GM12864 (cell line): ENCODE results near the gene STK32B.

Source experiments
- DNase-seq: peaks from one replicate; pipeline ENCODE4 v3.0.0-alpha.2; 2011; ENCODE audit warnings: low read depth
- H3K4me3 ChIP-seq: 2 replicates; pipeline ENCODE4 v1.5.1; 2011; ENCODE audit warnings: mild to moderate bottlenecking, low read depth, low read length, control low read depth
- TF ChIP-seq, protein P1 (sequence below): IDR thresholded peaks from 2 replicates; pipeline ENCODE4 v1.5.1; 2011; ENCODE audit warnings: low read depth, mild to moderate bottlenecking, moderate library complexity, low read length, control low read depth, inconsistent platforms; ENCODE audit errors: missing control alignments

Gene STK32B

DNA sequence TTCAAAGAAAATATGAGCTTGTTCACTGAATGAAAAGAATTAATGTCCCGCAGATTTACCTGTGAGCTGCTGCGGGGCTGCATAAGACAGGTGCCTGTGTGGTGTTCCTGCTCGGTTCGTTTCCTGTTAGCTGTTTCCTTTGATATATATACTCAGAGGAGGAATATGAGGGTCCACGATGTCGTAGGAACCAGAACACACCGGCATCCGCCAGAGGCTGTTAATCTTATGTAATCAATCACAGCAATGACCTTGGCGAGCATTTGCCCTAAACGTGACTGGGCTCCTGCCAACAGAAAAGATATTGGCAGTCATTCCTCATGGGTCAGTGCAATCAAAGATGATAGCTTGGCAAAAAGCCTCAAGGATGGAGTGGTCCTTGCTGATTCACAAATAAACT is 396.9 kb downstream of the STK32B start:
- TF ChIP-seq, protein P1, sequence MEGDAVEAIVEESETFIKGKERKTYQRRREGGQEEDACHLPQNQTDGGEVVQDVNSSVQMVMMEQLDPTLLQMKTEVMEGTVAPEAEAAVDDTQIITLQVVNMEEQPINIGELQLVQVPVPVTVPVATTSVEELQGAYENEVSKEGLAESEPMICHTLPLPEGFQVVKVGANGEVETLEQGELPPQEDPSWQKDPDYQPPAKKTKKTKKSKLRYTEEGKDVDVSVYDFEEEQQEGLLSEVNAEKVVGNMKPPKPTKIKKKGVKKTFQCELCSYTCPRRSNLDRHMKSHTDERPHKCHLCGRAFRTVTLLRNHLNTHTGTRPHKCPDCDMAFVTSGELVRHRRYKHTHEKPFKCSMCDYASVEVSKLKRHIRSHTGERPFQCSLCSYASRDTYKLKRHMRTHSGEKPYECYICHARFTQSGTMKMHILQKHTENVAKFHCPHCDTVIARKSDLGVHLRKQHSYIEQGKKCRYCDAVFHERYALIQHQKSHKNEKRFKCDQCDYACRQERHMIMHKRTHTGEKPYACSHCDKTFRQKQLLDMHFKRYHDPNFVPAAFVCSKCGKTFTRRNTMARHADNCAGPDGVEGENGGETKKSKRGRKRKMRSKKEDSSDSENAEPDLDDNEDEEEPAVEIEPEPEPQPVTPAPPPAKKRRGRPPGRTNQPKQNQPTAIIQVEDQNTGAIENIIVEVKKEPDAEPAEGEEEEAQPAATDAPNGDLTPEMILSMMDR, result no peak
- DNase-seq, result no peak
- no peak overlapping the region for H3K4me3 ChIP-seq

DNA sequence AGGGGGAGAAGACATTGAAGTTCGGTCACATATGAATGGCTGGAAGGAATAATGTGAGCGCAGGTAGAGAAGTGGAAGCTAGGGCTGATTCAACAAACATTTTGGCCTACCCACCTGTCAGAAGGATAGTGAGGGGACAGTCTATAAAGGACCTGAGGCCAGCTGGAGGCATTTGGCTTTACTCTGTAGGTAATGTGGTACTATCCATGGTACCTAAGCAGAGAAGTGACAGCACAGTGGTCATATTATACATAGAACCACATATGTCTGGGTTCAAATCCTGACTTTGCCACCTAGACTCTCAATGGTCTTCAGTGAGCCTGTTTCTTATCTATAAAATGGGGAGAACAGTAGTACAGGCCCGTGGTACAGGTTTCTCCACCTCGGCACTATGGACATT is 400.0 kb downstream of the STK32B start:
- H3K4me3 ChIP-seq, result no peak overlapping the region
- DNase-seq, result no peak
- TF ChIP-seq, protein P1, result no peak

DNA sequence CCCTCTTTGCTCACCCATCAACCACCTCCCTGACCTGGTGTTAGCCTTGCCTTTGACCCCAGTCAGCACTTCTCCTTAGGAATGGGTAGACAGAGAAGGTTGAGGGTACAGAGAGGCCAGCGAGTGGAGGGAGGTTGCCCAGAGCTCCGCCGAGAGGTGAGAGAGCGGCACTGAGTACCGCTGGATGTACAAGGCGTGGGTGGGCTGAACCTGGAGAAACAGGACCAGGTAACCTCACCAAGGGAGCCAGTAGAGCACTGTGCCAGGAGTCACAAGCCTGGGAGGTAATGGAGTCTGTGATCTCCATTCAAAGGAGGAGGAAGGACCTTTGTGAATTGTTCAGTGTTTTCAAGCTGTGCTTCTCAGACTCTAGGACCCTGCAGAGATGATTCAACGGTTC is 400.9 kb downstream of the STK32B start:
- DNase-seq, result no peak
- no peak overlapping the region for H3K4me3 ChIP-seq
- TF ChIP-seq, protein P1, result no peak

DNA sequence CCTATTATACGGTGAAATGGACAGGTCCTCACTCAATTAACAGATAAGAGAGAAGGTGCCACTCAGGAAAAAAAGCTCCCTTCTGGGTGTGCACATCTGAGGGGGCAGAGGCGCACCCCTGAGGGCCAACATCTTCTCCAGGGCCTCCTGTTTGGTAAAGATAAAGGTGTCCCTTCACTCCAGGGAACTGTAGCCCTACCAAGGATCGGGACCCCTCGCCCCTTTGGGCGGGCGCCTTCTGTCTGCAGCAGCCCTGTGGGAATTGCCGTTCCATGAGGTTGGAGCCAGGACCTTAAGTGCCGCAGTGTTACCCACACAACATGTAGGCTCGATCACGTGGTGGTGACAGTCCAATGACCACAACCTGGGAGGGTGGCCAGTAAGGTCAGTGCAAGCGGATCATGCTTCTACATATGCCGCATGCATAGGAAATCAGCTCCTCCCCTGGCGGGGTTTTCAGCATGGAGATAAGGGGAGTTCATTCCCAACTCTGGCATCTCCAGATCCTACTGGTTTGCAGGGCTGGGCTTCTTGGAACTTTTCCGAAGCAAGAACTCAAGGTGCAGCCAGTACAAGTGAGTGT is 403.8 kb downstream of the STK32B start:
- DNase-seq, result no peak
- TF ChIP-seq, protein P1, result no peak
- no peak overlapping the region for H3K4me3 ChIP-seq

DNA sequence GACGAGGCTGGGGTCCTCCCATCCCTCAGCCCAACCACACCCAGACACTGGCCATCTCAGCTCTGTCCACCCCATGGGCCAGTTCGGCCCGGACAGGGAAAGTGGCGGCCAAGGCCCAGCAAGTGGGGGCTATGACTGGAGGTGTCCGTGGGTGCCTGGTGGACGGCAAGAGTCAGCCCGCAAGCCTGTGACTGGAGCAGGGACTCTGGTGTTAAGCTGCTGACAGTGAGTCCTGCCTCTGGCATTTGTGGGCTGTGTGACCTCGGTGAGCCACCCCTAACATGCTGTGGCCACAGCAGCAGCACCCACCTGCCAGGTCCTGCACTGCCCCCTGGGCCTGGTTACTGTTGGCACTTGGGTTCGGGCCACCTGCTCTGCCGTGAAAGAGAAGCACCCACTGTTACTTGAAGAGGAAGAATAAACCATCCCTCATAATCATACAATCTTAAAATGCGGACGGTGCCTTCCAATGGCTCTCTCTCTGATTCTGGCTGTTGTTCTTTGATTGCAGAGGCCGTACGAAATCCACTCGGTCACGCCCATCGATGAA is 405.1 kb downstream of the STK32B start:
- TF ChIP-seq, protein P1, result no peak
- no peak overlapping the region for H3K4me3 ChIP-seq
- DNase-seq, result no peak

DNA sequence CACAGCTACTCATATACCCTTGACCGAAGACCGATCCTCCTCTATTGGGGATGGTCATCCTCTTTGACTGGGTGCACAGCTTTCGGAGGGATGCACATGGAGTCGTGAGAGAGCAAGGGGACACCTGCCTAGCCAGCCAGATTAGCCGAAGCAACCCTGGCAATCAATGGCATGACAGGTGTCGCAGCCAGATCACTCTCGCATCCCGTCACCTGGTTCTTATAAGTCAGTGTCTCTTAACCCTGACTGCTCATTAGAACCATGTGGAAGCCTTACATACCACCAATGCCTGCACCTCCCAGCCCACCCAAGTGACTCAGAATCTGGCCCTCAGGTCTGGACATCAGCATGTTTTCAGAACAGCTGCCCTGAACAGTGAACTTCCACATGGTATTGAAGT is 407.4 kb downstream of the STK32B start:
- H3K4me3 ChIP-seq, result no peak overlapping the region
- TF ChIP-seq, protein P1, result no peak
- no peak for DNase-seq

DNA sequence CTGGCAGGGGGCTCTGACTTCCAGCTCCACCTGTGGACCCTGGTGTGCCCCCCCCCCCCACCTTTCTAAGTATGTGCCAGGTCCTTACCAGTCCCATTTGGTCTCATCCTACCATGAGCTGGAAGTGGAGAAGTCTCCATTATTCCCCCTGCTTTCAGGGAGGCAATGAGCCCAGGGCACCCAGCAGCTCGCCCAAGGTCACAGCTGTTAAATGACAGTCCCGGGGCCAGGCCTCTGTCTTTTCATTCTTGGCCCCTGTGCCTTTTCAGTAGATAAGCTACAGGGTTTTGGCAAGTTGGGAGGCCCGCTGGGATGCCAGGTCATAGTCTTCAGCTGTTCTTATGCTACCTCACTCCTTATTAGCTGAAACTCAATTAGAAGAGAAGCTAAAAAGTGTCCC is 408.0 kb downstream of the STK32B start:
- TF ChIP-seq, protein P1, result no peak
- no peak for DNase-seq
- H3K4me3 ChIP-seq, result no peak overlapping the region
